ENCODE results near the gene WDR91.
"Not testable (repeated sequence)": the region's sequence is repeated elsewhere in the genome, so short reads cannot be mapped to it uniquely, and the experiment has no call there.

DNA sequence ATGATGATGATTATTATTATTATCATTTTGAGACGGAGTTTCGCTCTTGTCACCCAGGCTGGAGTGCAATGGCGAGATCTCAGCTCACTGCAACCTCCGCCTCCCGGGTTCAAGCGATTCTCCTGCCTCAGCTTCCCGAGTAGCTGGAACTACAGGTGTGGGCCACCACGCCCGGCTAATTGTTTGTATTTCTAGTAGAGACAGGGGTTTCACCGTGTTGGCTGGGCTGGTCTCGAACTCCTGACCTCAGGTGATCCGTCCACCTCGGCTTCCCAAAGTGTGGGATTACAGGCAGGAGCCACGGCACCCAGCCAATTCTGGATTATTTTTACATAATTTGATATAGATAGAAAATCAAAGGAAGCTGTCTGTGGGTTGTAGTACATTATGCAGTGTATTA is 22.8 kb upstream of the WDR91 start:
- TF ChIP-seq, protein P1, sequence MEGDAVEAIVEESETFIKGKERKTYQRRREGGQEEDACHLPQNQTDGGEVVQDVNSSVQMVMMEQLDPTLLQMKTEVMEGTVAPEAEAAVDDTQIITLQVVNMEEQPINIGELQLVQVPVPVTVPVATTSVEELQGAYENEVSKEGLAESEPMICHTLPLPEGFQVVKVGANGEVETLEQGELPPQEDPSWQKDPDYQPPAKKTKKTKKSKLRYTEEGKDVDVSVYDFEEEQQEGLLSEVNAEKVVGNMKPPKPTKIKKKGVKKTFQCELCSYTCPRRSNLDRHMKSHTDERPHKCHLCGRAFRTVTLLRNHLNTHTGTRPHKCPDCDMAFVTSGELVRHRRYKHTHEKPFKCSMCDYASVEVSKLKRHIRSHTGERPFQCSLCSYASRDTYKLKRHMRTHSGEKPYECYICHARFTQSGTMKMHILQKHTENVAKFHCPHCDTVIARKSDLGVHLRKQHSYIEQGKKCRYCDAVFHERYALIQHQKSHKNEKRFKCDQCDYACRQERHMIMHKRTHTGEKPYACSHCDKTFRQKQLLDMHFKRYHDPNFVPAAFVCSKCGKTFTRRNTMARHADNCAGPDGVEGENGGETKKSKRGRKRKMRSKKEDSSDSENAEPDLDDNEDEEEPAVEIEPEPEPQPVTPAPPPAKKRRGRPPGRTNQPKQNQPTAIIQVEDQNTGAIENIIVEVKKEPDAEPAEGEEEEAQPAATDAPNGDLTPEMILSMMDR (IDR thresholded peaks at IDR 0.05): not testable (repeated sequence)
- not testable (repeated sequence) for TF ChIP-seq EZH2 (IDR thresholded peaks at IDR 0.05; ENCODE audit: borderline replicate concordance, insufficient read depth, low read depth, low read length, poor library complexity, severe bottlenecking)
